Measurements from ENCODE around the gene FBN3.
A peak's percentile ranks its signal among the peaks of the same experiment; 100 is the strongest.
"Not testable (repeated sequence)": the region's sequence is repeated elsewhere in the genome, so short reads cannot be mapped to it uniquely, and the experiment has no call there.

Gene FBN3

DNA sequence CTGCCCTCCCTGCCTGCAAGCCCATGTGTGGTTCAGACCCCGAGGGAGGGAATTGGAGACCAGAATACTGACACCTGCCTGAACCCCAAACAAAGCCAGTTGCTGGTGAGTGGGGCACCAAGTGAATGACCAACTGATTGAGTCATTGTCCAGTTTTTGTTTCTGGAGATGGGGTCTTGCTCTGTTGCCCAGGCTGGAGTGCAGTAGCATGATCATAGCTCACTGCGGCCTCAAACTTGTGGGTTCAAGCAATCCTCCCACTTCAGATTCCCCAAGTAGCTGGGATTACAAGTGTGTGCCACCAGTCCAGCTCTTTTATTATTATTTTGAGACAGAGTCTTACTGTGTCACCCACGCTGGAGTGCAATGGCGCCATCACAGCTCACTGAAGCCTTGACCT lies 92.9 kb downstream of the FBN3 start:
- no peak for DNase-seq (ENCODE audit: low read depth, low spot score)

DNA sequence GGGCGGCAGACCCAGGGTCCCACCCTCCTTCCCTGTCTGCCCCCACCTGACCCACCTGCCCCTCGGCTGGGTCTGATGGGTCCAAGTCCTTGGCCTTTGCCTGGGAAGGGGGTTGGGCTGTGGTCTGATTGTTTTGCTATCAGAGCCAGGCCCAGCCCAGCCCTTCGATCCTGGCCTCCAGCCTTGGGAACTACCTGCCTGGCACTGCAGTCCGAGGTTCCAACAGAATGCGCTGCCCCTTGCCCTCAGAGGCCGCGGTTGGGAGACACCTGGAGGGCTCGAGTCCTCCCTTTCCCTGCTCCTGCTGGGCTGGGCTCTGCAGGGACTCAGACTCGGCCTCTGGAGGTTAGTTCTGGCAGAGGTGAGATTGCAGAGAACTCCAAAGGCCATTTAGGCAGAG lies 95.2 kb downstream of the FBN3 start:
- no peak for DNase-seq (ENCODE audit: low read depth, low spot score)

DNA sequence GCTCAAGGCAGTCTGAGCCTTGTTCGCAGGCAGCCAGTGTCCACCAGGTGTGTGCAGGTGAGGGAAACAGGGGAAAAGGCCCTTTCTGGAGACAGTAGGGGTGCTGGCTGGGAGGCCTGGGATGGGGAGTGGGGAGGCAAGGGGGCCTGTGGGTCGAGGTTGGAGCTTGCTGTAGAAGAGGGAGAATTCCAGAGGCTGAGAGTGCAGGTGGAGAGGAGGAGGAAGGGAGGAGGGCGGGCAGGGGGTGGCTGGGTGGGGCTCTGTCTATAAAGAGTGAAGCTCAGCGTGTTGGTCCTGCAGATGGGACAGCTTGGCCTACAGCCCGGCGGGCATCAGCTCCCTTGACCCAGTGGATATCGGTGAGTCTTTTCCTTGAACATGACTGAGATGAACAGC lies 96.9 kb downstream of the FBN3 start, which contains the start of gene CCL25:
TSS of gene CCL25 (plus strand) at position 297 of the 396 bp plus-strand sequence. CDS start 290 bp downstream, outside the sequence.
- DNase-seq (ENCODE audit: low read depth, low spot score) = no peak

DNA sequence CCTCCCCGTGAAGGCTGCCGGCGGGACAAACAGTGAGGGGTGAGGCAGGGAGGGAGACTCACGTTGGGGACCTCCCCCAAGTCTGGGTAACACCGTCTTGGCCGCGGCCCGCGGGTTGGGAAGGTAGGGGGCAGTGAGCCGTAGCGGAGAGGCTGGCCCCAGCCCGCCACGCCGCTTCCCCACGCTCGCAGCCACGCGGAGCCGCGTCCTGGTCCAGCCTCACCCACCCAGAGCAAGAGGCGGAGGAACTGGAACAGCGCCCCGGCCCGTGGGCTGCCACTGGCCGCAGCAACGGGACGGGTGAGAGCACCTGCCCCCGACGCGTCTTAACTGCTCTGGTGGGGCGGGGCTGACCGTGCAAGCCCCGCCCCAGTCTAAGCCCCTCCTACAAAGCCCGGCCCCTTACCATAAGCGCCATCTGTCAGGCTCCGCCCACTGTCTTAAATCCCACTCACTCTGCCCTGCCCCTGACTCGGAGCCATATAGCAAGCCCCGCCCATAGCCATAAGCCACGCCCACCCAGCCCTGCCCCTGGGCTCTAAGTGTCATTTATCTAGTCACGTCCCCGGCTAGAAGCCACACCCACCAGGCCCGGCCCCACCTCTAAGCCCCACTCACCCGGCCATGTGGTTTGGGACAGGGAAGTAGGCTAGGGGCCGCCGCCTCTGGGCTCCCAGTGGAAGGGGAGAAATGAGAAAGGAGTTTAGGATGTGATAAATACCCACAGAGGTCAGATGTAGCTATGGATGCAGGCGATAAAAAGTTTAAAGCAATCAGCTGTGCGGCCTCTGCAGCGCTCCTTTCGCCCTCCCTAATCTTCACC lies 98.9 kb downstream of the FBN3 start:
- peak; percentile 87 for DNase-seq (ENCODE audit: low read depth, low spot score)

DNA sequence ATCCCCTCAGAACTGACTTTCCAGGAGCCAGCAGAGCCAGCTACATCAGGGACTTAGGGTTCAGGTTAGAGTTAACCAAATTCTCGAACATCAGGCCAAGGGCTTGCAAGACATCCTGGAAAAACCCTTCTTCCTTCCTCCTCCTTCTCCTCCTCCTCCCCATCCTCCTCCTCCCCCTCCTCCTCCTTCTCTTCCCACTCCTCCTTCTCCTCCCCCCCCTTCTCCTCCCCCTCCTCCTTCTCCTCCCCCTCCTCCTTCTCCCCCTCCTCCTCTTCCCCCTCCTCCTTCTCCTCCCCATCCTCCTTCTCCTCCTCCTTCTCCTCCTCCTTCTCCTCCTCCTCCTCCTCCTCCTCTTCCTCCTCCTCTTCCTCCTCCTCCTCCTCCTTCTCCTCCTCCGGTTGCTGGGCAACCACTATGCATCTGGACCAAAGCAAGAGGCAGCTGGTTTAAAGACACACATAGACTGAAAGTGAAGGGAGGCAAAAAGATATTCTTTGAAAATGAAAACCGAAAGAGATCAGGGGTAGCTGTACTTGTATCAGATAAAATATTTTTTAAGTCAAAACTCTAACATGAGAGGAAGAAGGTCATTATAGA lies 102.7 kb downstream of the FBN3 start:
- DNase-seq (ENCODE audit: low read depth, low spot score) = no peak

DNA sequence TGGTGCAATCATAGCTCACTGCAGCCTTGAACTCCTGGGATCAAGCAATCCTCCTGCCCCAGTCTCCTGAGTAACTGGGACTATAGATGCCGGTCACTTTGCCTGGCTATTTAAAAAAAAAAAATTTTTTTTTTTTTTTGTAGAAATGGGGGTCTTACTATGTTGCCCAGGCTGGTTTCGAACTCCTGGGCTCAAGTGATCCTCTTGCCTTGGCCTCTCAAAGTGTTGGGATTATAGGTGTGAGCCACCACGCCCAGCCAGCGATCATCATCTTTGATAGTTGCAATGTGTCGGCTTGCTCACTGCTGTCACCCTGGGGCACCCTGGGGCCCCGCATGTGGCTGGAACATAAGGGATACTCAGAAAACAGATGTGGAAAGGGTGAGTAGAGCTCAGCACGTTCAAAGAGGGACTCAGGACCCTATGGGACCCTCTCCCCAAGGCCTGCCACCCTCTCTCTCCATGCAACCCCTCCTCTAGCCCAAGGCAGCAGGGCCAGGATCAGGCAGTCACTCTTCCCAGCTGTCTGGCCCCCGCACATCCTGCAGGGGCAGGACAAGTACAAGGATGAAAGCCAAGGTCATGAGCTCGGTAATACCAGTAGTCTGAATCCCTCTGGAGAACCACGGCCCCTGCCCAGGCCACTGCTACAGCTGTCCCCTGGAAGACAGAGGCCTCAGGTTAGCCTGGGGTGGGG lies 103.4 kb downstream of the FBN3 start:
- no peak for DNase-seq (ENCODE audit: low read depth, low spot score)

DNA sequence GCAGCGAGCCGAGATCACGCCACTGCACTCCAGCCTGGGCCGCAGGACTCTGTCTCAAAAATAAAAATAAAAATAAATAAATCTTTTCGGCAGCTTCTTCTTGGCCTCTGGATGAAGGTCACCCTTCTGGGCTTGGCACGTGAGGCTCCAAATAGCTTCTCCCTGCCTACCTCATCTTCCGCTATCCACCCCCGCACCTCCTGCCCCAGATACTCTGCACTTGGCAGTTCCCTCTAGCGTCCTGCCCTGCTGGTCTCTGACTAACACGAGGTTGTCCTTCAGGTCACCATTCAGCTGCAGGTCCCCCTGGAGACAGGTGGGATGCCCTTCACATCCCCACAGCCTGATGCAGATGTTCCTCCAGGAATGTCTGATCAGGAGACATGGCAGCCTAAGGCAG lies 105.4 kb downstream of the FBN3 start:
- no peak for DNase-seq (ENCODE audit: low read depth, low spot score)

DNA sequence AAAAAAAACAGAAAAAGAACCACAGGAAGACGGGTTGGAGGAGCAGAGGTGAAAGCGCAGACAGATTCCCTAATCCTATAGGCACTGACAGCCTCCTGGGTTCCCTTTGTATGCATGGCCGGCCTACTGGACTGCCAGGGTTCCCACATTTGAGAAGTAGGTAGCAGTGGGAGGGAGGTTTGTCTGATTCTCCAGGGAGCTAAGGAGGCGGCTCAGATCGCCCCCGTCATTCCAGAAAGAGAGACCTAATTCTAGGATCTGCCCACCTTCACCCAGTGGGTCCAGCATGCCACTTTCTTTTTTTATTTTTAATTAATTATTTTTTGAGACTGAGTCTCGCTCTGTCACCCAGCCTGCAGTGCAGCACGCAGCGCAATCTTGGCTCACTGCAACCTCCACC lies 106.5 kb downstream of the FBN3 start:
- no peak for DNase-seq (ENCODE audit: low read depth, low spot score)

DNA sequence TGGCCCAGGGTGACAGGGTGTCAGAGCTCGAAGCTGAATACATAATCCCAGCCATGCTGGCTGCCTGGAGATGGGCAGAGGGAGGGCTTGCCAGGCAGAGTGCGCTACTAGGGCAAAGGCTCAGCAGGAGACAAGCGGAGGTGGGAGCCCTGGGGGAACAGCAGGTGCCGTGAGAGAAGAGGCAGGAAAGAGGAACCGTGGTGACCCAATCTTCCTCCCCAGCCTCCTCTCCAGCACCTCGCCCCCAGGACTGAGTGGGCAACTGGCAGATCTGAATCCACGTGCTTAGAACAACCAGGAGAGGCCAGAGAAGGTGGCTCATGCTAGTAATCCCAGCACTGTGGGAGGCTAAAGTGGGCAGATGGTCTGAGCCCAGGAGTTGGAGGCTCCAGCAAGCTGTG lies 107.9 kb downstream of the FBN3 start:
- no peak for DNase-seq (ENCODE audit: low read depth, low spot score)

DNA sequence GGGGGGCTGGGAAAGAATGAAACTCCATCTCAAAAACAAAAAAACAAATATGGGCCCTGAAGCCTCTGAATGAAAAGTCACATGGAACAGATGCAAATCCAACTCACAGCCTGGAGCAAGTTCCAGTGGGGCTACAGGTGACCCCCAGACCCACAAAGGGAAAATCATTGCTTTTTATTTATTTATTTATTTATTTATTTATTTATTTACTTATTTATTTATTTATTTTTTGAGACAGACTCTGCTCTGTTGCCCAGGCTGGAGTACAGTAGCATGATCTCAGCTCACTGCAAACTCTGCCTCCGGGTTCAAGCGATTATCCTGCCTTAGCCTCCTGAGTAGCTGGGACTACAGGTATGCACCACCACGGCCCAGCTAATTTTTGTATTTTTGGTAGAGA lies 110.2 kb downstream of the FBN3 start:
- DNase-seq (ENCODE audit: low read depth, low spot score) = no peak

DNA sequence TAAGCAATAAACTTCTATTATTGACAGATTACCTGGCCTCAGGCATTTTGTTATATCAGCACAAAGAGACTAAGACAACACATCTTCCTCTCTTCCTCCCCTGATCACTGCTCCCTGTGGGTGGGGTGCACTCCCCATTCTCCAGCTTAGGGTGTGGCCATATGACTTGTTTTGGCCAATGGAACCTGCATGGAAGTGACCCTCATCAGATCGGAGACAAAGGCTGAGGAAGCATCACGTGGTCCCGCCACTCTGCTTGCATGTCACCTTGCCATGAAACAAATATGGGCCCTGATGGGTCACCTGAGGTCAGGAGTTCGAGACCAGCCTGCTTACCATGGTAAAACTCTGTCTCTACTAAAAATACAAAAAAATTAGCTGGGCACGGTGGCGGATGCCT lies 110.6 kb downstream of the FBN3 start:
- no peak for DNase-seq (ENCODE audit: low read depth, low spot score)

DNA sequence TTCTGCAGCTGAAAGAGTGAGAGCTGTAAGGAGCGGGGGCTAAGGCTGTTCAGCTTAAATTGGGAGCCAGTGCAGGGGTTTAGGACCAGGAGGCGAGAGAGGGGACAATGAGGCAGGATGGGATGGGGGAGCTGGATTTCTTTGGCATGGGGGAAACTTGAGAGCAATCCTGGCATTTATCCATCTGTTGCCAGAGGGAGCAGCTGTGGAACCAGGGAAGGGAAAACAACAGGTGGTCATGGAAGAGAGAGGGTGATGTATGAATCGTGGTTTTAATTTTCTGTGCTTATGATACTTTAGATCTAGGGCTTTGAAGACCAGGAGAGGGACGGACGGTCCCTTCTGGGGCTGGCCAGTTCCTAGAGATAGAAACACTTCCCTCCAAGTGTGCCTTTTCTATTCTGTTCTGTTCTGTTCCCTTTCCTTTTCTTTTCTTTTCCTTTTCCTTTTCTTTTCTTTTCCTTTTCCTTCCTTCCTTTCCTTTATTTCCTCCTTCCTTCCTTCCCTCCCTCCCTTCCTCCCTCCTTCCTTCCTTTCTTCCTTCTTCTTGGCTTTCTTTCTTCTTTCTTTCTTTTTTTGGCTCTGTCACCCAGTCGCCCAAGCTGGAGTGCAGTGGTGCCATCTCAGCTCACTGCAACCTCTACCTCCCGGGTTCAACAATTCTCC lies 112.8 kb downstream of the FBN3 start:
- no peak for DNase-seq (ENCODE audit: low read depth, low spot score)

DNA sequence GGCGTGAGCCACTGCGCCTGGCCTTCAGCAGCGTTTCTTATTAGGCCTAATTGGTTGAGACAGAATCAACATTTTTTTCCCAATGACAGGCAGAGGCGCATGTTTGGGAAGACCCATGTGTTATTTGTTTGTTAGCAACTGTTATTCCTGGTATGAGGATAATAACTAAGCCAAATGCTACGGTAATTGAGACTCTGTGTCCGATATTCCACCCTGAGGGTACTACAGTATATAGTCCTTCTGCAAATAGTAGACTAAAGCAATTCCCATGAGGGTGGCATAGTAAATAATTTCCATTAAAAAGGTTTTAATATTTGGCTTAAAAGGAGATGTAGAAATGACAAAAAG lies 115.2 kb downstream of the FBN3 start:
- DNase-seq (ENCODE audit: low read depth, low spot score) = no peak

DNA sequence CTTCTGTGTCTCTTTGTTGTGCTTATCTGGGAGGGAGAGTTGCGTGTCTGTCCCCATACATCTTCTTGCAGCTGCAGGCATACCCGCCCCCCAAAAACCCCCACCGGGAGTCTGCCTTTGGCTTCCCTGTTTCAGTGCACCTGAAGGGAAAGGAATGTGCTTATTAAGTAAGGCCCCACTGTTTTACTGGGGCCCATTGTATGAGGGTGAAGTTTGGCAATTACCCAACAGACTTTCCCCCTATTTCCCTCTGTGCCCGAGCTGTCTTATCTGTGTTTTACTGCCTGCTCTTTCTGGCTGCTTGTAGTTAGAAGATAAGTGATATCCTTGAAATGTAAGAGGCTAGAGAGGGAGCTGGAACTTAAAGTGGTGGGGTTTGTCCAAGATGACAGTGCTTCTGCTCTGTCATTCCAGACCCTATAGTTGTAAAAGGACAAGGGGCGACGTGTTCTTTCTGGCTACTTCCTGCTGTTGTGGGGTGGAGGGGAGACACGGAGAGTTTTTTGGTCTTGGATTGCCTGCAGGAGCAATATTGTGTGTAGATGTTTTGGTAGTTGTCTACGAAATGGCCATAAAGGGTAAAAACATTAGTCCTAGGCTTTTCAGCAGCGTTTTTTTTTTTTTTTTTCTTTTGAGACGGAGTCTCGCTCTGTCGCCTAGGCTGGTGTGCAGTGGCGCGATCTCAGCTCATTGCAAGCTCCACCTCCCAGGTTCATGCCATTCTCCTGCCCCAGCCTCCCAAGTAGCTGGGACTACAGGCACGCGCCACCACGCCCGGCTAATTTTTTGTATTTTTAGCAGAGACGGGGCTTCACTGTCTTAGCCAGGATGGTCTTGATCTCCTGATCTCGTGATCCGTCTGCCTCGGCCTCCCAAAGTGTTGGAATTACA lies 115.9 kb downstream of the FBN3 start:
- DNase-seq (ENCODE audit: low read depth, low spot score) = not testable (repeated sequence)

DNA sequence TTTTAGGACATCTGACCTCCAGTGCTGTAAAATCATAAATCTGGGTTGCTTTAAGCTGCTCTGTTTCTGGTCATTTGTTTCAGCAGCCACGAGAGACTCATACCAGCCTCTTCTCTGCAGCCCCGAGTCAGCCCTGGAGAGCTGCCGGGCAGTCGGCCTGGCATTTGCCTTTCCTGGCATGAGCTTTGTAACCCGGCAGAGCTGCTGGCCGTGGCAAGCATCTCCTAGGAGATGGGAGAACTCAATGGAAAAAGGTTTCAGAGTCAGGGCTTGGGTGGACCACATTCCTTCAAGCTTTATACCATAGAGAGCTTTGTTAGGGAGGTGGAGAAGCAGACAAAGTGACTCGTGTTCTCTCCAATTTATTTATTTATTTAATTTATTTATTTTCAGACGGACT lies 118.4 kb downstream of the FBN3 start:
- DNase-seq (ENCODE audit: low read depth, low spot score) = no peak

DNA sequence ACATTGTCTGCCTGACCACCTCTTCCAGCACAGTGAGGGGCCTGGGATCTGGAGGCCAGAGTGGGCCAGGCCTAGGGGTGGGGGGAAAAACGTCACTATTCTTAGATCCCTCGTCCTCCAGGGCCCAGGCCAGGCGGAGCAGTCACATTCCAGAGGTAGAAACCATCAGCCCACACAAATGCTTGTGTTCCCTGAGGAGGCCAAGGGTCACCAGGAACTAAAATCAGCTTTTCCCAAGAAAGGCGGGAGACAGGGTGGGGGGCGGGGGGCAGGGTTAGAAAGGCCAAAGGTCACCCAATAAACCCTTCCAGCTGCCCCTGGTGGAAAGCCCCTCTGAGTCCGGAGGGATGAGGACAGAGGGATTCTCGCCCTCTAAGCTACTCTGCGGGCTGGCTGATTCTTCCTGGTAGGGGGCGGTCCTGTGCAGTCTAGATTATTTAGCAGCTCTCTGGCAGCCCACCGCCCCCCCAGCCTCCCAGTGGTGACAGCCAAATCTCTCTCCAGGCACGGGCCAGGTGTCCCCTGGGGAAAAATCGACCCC lies 120.4 kb downstream of the FBN3 start:
- no peak for DNase-seq (ENCODE audit: low read depth, low spot score)

DNA sequence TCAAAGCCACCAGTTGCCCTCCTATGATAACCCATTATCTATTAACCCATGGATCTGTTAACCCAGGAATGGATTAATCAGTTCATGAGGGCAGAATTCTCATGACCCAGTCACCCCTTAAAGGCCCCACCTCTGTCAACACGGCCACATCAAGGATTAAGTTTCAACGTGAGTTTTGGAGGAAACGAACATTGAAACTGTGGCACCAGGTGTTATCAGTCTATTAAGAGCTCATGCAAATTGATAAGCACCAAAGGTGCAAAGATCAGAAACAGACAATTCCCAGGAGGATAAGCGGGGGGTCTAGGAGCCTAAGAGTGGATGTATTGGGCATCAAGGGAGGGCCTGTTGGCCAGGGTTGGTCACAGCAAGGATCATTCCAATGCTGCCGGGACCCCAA lies 124.1 kb downstream of the FBN3 start:
- no peak for DNase-seq (ENCODE audit: low read depth, low spot score)

DNA sequence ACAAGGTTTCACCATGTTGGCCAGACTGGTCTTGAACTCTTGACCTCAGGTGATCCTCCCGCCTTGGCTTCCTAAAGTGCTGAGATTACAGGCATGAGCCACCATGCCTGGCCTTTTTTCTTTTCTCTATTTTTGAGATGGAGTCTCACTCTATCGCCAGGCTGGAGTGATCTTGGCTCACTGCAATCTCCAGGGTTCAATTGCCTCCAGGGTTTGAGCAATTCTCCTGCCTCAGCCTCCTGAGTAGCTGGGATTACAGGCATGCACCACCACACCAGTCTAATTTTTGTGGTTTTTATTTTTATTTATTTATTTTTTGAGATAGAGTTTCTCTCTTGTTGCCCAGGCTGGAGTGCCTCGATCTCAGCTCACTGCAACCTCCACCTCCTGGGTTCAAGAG lies 125.1 kb downstream of the FBN3 start:
- not testable (repeated sequence) for DNase-seq (ENCODE audit: low read depth, low spot score)

DNA sequence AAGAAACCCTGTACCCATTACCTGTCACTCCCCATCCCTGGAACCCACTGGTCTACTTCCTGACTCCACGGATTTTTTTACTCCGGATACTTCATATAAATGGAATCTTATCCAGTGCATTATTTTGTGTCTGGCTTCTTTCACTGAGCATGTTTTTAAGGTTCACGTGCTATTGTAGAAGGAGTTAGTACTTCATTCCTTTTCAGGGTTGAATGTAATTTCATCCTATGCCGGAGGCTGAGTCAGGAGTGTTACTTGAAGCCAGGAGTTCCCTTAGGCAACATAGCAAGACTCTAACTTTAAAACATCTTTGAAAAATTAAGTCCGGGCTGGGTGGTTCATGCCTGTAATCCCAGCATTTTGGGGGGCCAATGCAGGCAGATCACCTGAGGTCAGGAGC lies 126.0 kb downstream of the FBN3 start:
- no peak for DNase-seq (ENCODE audit: low read depth, low spot score)

DNA sequence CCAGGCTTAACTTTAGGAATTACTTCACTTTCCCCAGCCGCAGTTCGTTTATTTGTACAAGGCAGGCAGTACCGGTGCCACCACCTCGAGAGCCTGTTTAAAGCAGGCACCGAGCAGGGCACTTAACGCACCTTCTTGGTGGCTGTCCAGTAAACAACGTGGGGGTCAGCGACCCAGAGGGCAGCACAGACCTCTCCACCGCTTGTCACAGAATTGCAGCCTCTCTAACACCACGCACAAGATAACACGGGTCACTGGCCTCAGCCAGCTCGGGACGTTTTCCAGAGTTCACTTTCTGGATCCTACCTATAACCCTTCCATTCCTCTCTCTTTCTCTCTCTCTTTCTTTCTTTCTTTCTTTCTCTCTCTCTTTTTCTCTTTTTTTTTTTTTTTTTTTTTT lies 127.1 kb downstream of the FBN3 start:
- DNase-seq (ENCODE audit: low read depth, low spot score) = no peak

DNA sequence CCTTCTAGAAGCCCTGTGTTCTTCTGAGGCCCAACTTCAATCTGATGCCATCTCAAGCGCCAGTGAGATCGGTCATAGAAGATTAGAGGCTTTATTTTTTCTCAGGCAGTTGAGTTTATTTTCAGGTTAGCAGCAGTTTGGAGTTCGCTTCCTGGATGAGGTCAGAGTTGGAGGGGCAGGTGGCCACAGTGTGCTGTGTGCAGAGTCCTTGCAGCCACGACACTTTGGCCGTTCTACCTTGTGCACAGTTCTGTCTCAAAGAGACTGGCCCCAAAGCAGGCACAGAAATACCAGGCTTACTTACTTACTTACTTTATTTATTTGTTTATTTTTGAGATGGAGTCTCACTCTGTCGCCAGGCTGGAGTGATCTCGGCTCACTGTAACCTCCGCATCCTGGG lies 128.0 kb downstream of the FBN3 start:
- DNase-seq (ENCODE audit: low read depth, low spot score) = no peak

All from activated naive CD8-positive, alpha-beta T cell treated with anti-CD3 and anti-CD28 coated beads, Interleukin-2, amount 50 U/mL, for 16 hours (primary cell).